Measurements from ENCODE around the gene ANK3. TPM values are rescaled to one million over a fixed set of nuclear protein-coding genes. Genes with fewer than 3 reads are reported as not detected.
A peak's percentile ranks its signal among the peaks of the same experiment; 100 is the strongest.

Gene ANK3
- total and polyA plus RNA-seq, 2 experiments from 2014 or later = 44.9 to 95.8 TPM

- Histone ChIP-seq H3K36me3 (peaks cover 10% of the 10 kb centered on the region), H3K9me3 (ENCODE audit: low read depth) (no peaks in the 10 kb centered on the region), H3K27me3 (no peaks in the 10 kb centered on the region), H3K27ac (no peak overlapping the region), H3K4me3 (no peak overlapping the region), H3K4me1 (ENCODE audit: low read depth) (peaks cover 10% of the 10 kb centered on the region)
- TF ChIP-seq CTCF (IDR thresholded peaks at IDR 0.05; ENCODE audit: low read depth, low read length) = no peak
- DNase-seq (ENCODE audit: low read depth in 1 of 2, low spot score in 1 of 2) = no peak
Observed at GRCh38 chr10:60200012-60200681, 189.5 kb downstream of the ANK3 start.

DNA sequence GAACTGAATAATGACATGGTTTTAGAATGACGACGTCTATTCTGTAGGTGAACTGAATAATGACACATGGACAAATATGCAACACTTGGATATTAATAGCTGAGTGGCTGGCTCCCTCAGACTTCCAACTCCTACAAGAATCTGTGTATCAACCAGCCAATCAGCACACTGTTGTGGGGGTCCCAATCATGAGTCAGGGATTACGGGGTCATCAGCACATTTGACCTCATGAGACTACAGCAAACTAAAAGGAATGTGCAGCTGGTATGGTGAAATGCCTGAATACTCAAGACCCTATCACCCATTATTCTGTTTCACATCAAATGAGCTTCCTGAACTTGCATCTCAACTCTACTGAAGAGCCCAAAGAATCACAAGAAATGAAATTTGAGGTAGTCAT, 192.5 kb downstream of the ANK3 start:
- no peak overlapping the region for H3K4me3 ChIP-seq
- H3K9me3 ChIP-seq (ENCODE audit: low read depth) = no peaks in the 10 kb centered on the region
- H3K4me1 ChIP-seq (ENCODE audit: low read depth) = peaks cover 10% of the 10 kb centered on the region
- H3K27ac ChIP-seq = no peak overlapping the region
- H3K27me3 ChIP-seq = no peaks in the 10 kb centered on the region
- H3K36me3 ChIP-seq = peaks cover 15% of the 10 kb centered on the region
- no peak for TF ChIP-seq CTCF (IDR thresholded peaks at IDR 0.05; ENCODE audit: low read depth, low read length)
- DNase-seq (ENCODE audit: low read depth in 1 of 2, low spot score in 1 of 2) = no peak

DNA sequence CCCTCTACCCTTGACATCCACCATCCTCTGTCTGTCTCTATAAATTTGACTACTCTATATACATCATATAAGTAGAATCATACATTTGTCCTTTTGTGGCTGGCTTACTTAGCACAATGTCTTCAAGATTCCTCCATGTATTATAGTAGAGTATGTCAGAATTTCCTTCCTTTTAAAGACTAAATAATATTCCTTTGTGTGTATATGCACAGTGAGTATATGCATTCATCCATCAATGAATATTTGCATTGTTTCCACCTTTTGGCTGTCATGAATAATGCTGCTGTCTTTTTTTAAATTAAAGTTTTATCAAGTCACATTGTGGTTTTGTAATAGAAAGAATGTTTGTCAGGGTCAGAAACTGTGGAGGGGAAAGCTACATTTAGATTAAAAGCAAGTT, 195.3 kb downstream of the ANK3 start:
- TF ChIP-seq CTCF (IDR thresholded peaks at IDR 0.05; ENCODE audit: low read depth, low read length) = no peak
- no peak for DNase-seq (ENCODE audit: low read depth in 1 of 2, low spot score in 1 of 2)

GRCh38 chr10:60192946-60193345, 196.7 kb downstream of the ANK3 start:
- TF ChIP-seq CTCF (IDR thresholded peaks at IDR 0.05; ENCODE audit: low read depth, low read length) = no peak
- Histone ChIP-seq H3K27ac (no peak overlapping the region), H3K36me3 (peaks cover 15% of the 10 kb centered on the region), H3K9me3 (ENCODE audit: low read depth) (no peaks in the 10 kb centered on the region), H3K4me1 (ENCODE audit: low read depth) (peaks cover 10% of the 10 kb centered on the region), H3K27me3 (no peaks in the 10 kb centered on the region), H3K4me3 (no peak overlapping the region)
- no peak for DNase-seq (ENCODE audit: low read depth in 1 of 2, low spot score in 1 of 2)

More for the DNA sequence above, 195.3 kb downstream of the ANK3 start:
- H3K36me3 ChIP-seq = peaks cover 15% of the 10 kb centered on the region
- no peak overlapping the region for H3K4me3 ChIP-seq
- peaks cover 10% of the 10 kb centered on the region for H3K4me1 ChIP-seq (ENCODE audit: low read depth)
- H3K27ac ChIP-seq = no peak overlapping the region
- no peaks in the 10 kb centered on the region for H3K9me3 ChIP-seq (ENCODE audit: low read depth)
- no peaks in the 10 kb centered on the region for H3K27me3 ChIP-seq

GRCh38 chr10:60189861-60190475, 199.7 kb downstream of the ANK3 start:
- no peaks in the 10 kb centered on the region for H3K27me3 ChIP-seq
- no peaks in the 10 kb centered on the region for H3K9me3 ChIP-seq (ENCODE audit: low read depth)
- H3K27ac ChIP-seq = no peak overlapping the region
- no peak overlapping the region for H3K4me3 ChIP-seq
- H3K4me1 ChIP-seq (ENCODE audit: low read depth) = no peaks in the 10 kb centered on the region
- DNase-seq (ENCODE audit: low read depth in 1 of 2, low spot score in 1 of 2) = peak in 1 of 2 donors; percentile 44
- no peak for TF ChIP-seq CTCF (IDR thresholded peaks at IDR 0.05; ENCODE audit: low read depth, low read length)
- peaks cover 5% of the 10 kb centered on the region for H3K36me3 ChIP-seq

All from cardiac muscle cell (in vitro differentiated cells and primary cell).